ENCODE measurements around the gene FAM161B. TPM values are rescaled to one million over a fixed set of nuclear protein-coding genes. Genes with fewer than 3 reads are reported as not detected.

FAM161B gene
- total and polyA plus RNA-seq, 2 of the 8 experiments (the other 6 are each of a cell fraction or from before 2014, with no cell fraction given) = 0.14 to 0.32 TPM

DNA sequence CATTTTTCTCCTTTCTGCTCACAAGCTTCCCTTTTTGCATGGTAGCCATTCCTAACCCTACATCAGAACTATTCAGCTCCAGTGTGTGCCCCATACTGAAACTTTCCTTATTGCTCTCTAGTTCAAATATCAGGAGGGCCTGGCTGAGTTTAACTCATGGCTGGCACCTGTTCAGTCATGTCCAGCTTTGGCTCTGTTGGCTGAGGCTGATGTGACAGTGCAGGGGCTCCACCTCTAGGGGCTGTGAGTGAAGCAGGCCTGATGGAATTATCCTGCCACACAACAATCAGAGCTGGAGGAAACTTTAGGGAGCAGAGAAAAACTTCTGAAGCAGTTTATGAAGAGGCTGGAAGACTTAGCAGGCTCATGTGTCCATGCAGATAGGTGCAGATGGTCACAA, 8.7 kb upstream of the FAM161B start (continued):
- TF ChIP-seq, protein P1, sequence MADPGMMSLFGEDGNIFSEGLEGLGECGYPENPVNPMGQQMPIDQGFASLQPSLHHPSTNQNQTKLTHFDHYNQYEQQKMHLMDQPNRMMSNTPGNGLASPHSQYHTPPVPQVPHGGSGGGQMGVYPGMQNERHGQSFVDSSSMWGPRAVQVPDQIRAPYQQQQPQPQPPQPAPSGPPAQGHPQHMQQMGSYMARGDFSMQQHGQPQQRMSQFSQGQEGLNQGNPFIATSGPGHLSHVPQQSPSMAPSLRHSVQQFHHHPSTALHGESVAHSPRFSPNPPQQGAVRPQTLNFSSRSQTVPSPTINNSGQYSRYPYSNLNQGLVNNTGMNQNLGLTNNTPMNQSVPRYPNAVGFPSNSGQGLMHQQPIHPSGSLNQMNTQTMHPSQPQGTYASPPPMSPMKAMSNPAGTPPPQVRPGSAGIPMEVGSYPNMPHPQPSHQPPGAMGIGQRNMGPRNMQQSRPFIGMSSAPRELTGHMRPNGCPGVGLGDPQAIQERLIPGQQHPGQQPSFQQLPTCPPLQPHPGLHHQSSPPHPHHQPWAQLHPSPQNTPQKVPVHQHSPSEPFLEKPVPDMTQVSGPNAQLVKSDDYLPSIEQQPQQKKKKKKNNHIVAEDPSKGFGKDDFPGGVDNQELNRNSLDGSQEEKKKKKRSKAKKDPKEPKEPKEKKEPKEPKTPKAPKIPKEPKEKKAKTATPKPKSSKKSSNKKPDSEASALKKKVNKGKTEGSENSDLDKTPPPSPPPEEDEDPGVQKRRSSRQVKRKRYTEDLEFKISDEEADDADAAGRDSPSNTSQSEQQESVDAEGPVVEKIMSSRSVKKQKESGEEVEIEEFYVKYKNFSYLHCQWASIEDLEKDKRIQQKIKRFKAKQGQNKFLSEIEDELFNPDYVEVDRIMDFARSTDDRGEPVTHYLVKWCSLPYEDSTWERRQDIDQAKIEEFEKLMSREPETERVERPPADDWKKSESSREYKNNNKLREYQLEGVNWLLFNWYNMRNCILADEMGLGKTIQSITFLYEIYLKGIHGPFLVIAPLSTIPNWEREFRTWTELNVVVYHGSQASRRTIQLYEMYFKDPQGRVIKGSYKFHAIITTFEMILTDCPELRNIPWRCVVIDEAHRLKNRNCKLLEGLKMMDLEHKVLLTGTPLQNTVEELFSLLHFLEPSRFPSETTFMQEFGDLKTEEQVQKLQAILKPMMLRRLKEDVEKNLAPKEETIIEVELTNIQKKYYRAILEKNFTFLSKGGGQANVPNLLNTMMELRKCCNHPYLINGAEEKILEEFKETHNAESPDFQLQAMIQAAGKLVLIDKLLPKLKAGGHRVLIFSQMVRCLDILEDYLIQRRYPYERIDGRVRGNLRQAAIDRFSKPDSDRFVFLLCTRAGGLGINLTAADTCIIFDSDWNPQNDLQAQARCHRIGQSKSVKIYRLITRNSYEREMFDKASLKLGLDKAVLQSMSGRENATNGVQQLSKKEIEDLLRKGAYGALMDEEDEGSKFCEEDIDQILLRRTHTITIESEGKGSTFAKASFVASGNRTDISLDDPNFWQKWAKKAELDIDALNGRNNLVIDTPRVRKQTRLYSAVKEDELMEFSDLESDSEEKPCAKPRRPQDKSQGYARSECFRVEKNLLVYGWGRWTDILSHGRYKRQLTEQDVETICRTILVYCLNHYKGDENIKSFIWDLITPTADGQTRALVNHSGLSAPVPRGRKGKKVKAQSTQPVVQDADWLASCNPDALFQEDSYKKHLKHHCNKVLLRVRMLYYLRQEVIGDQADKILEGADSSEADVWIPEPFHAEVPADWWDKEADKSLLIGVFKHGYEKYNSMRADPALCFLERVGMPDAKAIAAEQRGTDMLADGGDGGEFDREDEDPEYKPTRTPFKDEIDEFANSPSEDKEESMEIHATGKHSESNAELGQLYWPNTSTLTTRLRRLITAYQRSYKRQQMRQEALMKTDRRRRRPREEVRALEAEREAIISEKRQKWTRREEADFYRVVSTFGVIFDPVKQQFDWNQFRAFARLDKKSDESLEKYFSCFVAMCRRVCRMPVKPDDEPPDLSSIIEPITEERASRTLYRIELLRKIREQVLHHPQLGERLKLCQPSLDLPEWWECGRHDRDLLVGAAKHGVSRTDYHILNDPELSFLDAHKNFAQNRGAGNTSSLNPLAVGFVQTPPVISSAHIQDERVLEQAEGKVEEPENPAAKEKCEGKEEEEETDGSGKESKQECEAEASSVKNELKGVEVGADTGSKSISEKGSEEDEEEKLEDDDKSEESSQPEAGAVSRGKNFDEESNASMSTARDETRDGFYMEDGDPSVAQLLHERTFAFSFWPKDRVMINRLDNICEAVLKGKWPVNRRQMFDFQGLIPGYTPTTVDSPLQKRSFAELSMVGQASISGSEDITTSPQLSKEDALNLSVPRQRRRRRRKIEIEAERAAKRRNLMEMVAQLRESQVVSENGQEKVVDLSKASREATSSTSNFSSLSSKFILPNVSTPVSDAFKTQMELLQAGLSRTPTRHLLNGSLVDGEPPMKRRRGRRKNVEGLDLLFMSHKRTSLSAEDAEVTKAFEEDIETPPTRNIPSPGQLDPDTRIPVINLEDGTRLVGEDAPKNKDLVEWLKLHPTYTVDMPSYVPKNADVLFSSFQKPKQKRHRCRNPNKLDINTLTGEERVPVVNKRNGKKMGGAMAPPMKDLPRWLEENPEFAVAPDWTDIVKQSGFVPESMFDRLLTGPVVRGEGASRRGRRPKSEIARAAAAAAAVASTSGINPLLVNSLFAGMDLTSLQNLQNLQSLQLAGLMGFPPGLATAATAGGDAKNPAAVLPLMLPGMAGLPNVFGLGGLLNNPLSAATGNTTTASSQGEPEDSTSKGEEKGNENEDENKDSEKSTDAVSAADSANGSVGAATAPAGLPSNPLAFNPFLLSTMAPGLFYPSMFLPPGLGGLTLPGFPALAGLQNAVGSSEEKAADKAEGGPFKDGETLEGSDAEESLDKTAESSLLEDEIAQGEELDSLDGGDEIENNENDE (IDR thresholded peaks at IDR 0.05; ENCODE audit: insufficient replicate concordance, low read length) = no peak
- no peak for TF ChIP-seq BACH1 (IDR thresholded peaks at IDR 0.05; ENCODE audit: low read length)
- TF ChIP-seq MAFK (IDR thresholded peaks at IDR 0.05; ENCODE audit: low read depth, low read length) = no peak
- TF ChIP-seq RAD21 (IDR thresholded peaks at IDR 0.05 in 1 of 2, conservative IDR thresholded peaks at IDR 0.05 in 1 of 2; ENCODE audit: low read depth in 2 of 2, low read length in 2 of 2) = no peak; a peak in 1 of 4 replicates
- TF ChIP-seq SUZ12 (IDR thresholded peaks at IDR 0.05; ENCODE audit: low read length) = no peak
